Activated naive CD8-positive, alpha-beta T cell (primary cell): ENCODE measurements around the gene PER2.

ENCODE experiments used
- H3K27ac Mint-ChIP-seq: one replicate; pipeline ENCODE4 v1.8.0; 2021; ENCODE audit warnings: mixed read lengths
- H3K27me3 Mint-ChIP-seq: one replicate; pipeline ENCODE4 v1.8.0; 2021; ENCODE audit warnings: mixed read lengths
- H3K36me3 Mint-ChIP-seq: one replicate; pipeline ENCODE4 v1.8.0; 2021; ENCODE audit warnings: mixed read lengths
- H3K4me1 Mint-ChIP-seq: one replicate; pipeline ENCODE4 v1.8.0; 2021; ENCODE audit warnings: low read depth, mixed read lengths
- H3K4me3 Mint-ChIP-seq: one replicate; pipeline ENCODE4 v1.8.0; 2021; ENCODE audit warnings: mild to moderate bottlenecking, mixed read lengths
- H3K9me3 Mint-ChIP-seq: one replicate; pipeline ENCODE4 v1.8.0; 2021; ENCODE audit warnings: low read depth, mixed read lengths

The PER2 gene

GRCh38 chr2:238299803-238300202, 11.4 kb upstream of the PER2 start:
- Mint-ChIP-seq H3K27ac (no peak overlapping the region), H3K4me1 (no peaks in the 10 kb centered on the region), H3K4me3 (no peak overlapping the region), H3K27me3 (peaks cover 2% of the 10 kb centered on the region), H3K36me3 (no peaks in the 10 kb centered on the region), H3K9me3 (no peaks in the 10 kb centered on the region)

GRCh38 chr2:238296638-238297457, 8.4 kb upstream of the PER2 start:
- Mint-ChIP-seq H3K9me3 (no peaks in the 10 kb centered on the region), H3K4me3 (no peak overlapping the region), H3K27me3 (peaks cover 2% of the 10 kb centered on the region), H3K36me3 (no peaks in the 10 kb centered on the region), H3K27ac (no peak overlapping the region), H3K4me1 (no peaks in the 10 kb centered on the region)

DNA sequence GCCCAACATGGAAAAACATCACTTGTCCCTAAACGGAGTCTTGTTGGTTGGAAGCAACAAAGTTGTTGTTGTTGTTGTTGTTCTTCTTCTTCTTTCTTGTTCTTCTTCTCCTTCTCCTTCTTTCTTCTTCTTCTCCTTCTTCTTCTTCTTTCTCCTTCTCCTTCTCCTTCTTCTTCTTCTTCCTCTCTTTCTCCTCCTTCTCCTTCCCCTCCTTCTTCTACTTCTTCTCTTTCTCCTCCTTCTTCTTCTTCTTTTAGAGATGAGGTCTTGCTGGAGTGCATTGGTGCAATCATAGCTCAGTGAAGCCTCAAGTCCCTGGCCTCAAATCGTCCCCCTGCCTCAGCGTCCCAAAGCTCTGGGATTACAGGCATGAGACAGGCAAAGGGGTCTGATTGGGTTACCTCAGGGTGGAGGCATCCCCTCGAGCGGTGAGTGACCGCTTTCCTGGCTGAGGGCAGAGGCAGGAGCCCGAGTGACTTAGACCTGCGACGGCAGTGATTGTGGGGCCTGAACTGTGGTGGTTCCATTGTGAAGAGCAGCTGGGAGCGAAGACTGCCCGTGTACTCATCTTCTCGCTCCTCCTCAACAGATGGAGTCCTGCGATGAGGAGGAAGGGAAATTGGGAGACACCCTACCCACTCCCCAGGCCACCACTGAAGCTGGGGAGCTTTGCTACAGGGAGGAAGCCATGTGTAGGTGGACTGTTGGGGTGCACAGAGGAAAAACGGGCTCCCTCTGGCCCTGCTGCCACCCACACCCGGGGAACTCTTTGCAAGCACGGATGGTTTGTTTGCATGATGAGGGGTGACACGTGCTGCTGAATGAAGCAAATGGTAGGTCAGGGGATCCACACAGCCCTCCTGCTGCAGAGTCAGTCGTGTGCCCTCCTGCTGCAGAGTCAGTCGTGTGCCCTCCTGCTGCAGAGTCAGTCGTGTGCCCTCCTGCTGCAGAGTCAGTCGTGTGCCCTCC, 7.0 kb upstream of the PER2 start:
- H3K4me3 Mint-ChIP-seq, result no peak overlapping the region
- H3K27ac Mint-ChIP-seq, result no peak overlapping the region
- H3K27me3 Mint-ChIP-seq, result peaks cover 2% of the 10 kb centered on the region
- no peaks in the 10 kb centered on the region for H3K36me3 Mint-ChIP-seq
- H3K9me3 Mint-ChIP-seq, result no peaks in the 10 kb centered on the region
- H3K4me1 Mint-ChIP-seq, result peaks cover 2% of the 10 kb centered on the region

- H3K4me3 Mint-ChIP-seq, result no peak overlapping the region
- peaks cover 2% of the 10 kb centered on the region for H3K27me3 Mint-ChIP-seq
- H3K4me1 Mint-ChIP-seq, result peaks cover 9% of the 10 kb centered on the region
- no peaks in the 10 kb centered on the region for H3K9me3 Mint-ChIP-seq
- no peaks in the 10 kb centered on the region for H3K36me3 Mint-ChIP-seq
- H3K27ac Mint-ChIP-seq, result no peak overlapping the region
Observed at GRCh38 chr2:238294393-238295143, 6.2 kb upstream of the PER2 start.

DNA sequence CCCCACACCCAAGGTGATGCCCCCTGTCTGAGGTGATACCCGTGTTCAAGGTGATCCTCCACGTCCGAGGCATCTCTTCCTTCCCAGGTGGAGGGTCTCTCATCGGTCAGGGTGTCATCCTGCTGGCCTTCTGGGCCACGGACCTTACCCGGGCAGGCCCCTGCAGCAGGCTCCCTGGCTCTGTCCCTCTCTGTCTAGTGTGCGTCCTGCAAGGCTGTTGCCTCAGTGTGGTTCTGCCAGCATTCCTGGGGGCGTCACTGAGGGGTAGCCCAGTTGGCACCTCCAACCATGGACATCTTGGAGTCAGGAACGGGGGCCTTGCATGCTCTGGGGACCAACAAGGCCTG, 5.6 kb upstream of the PER2 start:
- H3K4me3 Mint-ChIP-seq, result no peak overlapping the region
- H3K4me1 Mint-ChIP-seq, result peaks cover 13% of the 10 kb centered on the region
- no peaks in the 10 kb centered on the region for H3K36me3 Mint-ChIP-seq
- no peak overlapping the region for H3K27ac Mint-ChIP-seq
- H3K27me3 Mint-ChIP-seq, result peaks cover 2% of the 10 kb centered on the region
- no peaks in the 10 kb centered on the region for H3K9me3 Mint-ChIP-seq

DNA sequence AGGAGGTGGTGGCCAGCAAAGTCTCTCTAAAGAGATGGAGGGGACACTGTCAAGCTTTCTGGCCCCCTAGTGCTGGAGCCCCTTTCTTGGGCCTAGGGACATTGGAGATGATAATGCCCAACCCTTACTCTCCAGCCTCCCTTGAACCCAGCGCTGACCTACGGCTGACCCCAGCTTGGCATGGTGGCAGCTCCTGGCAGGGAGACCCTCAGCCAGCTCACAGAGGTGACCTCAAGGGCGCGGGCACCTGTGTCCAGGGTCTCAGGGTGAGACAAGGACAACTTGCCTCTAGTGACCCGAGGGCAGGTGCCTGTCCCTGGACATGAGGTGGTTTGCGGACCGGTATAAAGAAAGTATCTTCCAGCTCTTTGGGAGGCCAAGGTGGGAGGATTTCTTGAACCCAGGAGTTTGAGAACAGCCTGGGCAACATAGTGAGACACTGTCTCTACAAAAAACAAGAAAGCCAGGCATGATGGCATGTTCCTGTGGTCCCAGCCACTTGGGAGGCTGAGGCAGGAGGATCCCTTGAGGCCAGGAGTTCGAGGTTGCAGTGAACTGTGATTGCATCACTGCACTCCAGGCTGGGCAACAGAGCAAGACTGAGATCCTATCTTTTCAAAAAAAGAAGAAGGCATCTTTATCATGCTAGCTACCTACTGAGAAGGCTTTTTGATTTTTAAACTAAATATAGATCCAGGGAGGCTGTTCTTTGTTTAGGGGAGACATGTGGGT, 3.3 kb upstream of the PER2 start:
- Mint-ChIP-seq H3K36me3 (no peaks in the 10 kb centered on the region), H3K4me3 (no peak overlapping the region), H3K9me3 (no peaks in the 10 kb centered on the region), H3K27me3 (no peaks in the 10 kb centered on the region), H3K4me1 (peaks cover 23% of the 10 kb centered on the region), H3K27ac (no peak overlapping the region)

DNA sequence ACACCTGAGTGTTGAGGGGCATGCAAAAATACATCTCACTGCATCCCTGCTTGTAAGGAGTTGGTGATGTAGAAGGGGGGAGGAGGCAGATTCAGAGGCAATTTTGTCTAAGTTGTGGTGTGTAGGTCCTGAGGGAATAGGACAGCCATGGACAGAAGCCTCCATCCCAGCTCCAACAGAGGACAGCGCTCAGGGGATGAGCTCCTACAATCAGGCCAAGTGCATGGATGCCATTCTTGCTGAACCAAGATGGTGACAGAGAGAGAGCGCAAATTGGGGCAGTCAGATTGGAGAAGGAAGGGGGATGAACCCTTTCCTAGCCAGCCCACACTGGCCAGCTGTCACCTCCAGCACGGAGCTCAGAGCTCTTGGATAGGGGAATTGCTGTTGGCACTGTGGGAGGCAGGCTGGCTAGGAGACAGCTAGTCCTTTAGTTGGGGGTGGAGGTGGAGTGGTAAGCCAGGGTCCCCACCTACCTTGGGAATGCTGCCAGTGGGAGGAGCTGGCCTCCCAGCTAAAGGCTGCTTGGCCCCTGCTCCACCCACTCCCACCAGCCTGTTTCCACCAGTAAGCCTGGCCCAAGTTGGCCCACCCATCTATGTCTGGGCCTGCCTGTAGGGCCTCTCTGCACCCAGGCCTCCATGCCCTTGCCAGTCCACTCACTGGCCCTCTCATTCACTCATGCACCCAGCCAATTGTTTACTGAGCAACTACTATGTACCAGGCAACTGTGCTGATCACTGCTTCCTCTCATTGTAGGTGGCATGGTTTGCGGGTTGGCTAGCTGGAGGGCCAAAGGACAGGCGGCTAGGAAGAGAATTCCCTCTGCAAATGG, 2.5 kb upstream of the PER2 start:
- Mint-ChIP-seq H3K9me3 (no peaks in the 10 kb centered on the region), H3K27me3 (no peaks in the 10 kb centered on the region), H3K27ac (peak overlapping the region; percentile 97), H3K4me3 (peak overlapping the region; percentile 94), H3K36me3 (no peaks in the 10 kb centered on the region), H3K4me1 (peaks cover 30% of the 10 kb centered on the region)

- no peaks in the 10 kb centered on the region for H3K27me3 Mint-ChIP-seq
- H3K27ac Mint-ChIP-seq, result peak overlapping the region; percentile 97
- H3K9me3 Mint-ChIP-seq, result no peaks in the 10 kb centered on the region
- H3K4me3 Mint-ChIP-seq, result peak overlapping the region; percentile 94
- peaks cover 35% of the 10 kb centered on the region for H3K4me1 Mint-ChIP-seq
- no peaks in the 10 kb centered on the region for H3K36me3 Mint-ChIP-seq
Observed at GRCh38 chr2:238290091-238290509, 1.7 kb upstream of the PER2 start.

GRCh38 chr2:238289574-238289973, 1.2 kb upstream of the PER2 start:
- Mint-ChIP-seq H3K4me3 (peak overlapping the region; percentile 94), H3K27me3 (no peaks in the 10 kb centered on the region), H3K36me3 (no peaks in the 10 kb centered on the region), H3K27ac (peak overlapping the region; percentile 97), H3K4me1 (peaks cover 36% of the 10 kb centered on the region), H3K9me3 (no peaks in the 10 kb centered on the region)

DNA sequence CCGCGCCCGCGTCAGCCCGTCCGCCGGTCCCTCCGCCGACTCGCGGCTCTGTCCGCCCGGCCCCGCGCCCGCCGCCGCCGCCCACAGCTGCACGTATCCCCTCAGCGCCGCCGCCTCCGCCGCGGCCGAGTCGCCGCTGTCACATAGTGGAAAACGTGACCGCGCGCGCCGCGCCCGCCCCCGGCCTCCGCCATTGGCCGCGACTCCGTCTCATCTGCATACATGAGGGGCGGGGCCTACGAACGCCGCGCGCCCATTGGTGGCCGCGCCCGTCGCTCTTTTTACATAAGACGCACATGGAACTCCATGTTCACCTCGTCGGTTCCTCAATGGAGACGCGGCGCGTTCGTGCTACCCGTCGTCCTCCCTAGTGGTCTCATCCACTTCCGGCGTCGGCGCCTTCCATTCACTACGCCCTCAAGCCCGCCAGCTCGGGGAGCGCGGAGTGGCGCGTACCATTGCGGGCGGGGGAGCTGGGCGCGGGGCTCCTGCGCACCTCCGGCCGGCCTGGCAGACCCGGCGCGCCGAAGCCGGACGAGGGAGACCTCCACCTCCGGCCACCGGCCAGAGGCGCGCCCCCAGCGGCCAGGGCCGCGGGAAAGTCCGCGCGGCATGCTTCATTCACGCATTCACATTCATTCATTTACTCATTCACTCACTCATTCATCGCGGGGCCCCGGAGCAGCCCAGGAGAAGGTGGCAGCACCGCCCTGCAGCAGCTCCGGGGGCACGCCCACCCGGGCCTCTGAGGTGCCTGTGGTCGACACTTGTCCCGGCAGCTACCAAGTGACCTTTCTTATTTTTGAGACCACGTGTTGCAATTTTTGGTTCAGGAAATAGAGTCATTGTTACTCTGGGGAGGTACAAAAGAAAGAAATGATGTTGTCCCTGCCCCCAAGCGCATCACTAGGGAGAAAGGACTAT, 502 bp upstream of the PER2 start:
- H3K4me3 Mint-ChIP-seq, result peak overlapping the region; percentile 94
- no peaks in the 10 kb centered on the region for H3K9me3 Mint-ChIP-seq
- H3K4me1 Mint-ChIP-seq, result peaks cover 38% of the 10 kb centered on the region

DNA sequence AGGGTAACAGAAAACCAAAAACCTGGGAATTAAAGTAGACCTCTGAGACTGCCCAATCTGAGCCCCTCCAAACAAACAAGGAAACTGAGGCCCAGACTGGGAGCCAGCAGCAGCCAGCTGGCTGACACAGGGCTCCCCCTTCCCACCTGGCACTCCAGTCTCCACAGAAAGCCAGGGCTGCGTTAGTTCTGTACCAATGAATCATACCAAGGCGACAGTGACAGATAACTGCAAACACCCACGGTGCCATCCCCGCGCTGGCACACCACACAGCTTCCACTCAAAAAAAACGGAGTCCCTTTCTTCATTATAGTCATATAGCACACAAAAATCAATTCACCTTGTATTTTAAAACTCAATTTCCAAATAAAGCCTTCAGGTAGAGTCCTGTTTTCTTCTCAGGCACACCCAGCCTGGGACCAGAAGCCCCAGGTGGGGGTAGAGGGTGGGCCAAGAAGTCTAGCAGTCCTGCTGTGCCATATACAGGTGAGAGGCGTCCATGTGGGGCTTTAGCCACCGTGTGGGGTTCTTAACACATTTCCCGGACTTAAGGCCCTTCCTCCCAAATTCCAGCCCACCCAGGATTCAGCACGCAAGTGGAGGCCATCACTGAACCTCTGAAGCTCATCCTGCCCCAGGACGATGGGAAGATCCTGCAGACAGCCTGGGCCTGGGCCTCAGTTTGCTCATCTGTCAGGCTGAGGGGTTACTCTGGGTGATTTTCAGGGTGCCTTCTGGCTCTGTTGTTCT, 1.2 kb downstream of the PER2 start:
- Mint-ChIP-seq H3K36me3 (peaks cover 2% of the 10 kb centered on the region), H3K27ac (no peak overlapping the region), H3K4me1 (peaks cover 51% of the 10 kb centered on the region), H3K4me3 (peak overlapping the region; percentile 83), H3K27me3 (no peaks in the 10 kb centered on the region), H3K9me3 (no peaks in the 10 kb centered on the region)

More for the DNA sequence above, 502 bp upstream of the PER2 start:
- H3K27ac Mint-ChIP-seq, result peak overlapping the region; percentile 97
- H3K27me3 Mint-ChIP-seq, result no peaks in the 10 kb centered on the region
- H3K36me3 Mint-ChIP-seq, result no peaks in the 10 kb centered on the region

- H3K27me3 Mint-ChIP-seq, result no peaks in the 10 kb centered on the region
- peaks cover 53% of the 10 kb centered on the region for H3K4me1 Mint-ChIP-seq
- H3K27ac Mint-ChIP-seq, result no peak overlapping the region
- H3K9me3 Mint-ChIP-seq, result no peaks in the 10 kb centered on the region
- peak overlapping the region; percentile 83 for H3K4me3 Mint-ChIP-seq
- peaks cover 2% of the 10 kb centered on the region for H3K36me3 Mint-ChIP-seq
Observed at GRCh38 chr2:238286551-238286950, 1.9 kb downstream of the PER2 start.
